Measurements from ENCODE around the gene LLCFC1.

DNA sequence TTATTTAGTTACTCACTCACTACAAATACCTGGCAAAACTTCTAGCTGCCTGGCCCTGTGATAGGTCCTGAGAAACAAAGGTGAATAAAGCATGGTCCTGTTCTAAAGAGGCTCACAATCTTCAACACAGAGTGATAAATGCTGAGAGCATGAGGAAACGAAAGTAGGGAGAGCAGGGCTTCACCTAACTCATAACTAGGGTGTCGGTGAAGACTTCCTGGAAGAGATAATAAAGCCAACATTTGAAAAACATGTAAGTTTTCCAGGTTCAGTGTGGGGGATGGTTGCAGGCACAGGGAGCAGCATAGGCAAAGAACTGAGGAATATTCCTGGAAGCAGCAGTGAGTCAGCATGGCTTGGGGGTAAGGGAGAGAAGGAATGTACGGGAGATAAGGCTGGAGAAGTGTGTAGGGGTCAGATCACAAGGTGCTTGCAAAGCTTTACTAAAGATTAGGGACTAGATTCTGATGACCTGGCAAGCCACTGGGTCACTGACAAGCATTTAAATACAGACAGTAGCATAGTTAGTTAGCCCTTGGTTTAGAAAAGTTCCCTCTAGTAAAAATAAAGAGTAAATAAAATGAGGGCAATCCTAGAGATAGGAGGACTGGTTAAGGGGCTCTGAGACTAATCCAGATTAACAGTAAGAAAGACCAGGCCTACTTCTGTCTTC, 17.8 kb downstream of the LLCFC1 start:
- TF ChIP-seq, protein P1, sequence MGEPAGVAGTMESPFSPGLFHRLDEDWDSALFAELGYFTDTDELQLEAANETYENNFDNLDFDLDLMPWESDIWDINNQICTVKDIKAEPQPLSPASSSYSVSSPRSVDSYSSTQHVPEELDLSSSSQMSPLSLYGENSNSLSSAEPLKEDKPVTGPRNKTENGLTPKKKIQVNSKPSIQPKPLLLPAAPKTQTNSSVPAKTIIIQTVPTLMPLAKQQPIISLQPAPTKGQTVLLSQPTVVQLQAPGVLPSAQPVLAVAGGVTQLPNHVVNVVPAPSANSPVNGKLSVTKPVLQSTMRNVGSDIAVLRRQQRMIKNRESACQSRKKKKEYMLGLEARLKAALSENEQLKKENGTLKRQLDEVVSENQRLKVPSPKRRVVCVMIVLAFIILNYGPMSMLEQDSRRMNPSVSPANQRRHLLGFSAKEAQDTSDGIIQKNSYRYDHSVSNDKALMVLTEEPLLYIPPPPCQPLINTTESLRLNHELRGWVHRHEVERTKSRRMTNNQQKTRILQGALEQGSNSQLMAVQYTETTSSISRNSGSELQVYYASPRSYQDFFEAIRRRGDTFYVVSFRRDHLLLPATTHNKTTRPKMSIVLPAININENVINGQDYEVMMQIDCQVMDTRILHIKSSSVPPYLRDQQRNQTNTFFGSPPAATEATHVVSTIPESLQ (CRISPR knock-in tag; conservative IDR thresholded peaks at IDR 0.05) = no peak
- TF ChIP-seq, protein P2, sequence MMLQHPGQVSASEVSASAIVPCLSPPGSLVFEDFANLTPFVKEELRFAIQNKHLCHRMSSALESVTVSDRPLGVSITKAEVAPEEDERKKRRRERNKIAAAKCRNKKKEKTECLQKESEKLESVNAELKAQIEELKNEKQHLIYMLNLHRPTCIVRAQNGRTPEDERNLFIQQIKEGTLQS (CRISPR knock-in tag; IDR thresholded peaks at IDR 0.05) = no peak
- TF ChIP-seq HNRNPK (IDR thresholded peaks at IDR 0.05; ENCODE audit: low read depth, low read length, poor library complexity, severe bottlenecking) = no peak
- TF ChIP-seq, protein P3, sequence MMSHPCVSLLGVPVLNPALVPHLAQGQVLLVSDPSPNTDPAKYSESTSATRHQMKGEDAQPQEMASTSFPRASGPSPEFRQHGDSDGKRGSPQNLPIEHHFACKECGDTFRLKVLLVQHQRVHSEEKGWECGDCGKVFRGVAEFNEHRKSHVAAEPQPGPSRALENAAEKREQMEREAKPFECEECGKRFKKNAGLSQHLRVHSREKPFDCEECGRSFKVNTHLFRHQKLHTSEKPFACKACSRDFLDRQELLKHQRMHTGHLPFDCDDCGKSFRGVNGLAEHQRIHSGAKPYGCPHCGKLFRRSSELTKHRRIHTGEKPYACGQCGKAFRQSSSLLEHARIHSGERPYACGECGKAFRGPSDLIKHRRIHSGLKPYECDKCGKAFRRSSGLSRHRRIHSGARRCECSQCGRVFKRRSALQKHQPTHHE (CRISPR knock-in tag; IDR thresholded peaks at IDR 0.05; ENCODE audit: borderline replicate concordance) = no peak

All from HepG2 (cell line).